ENCODE results near the gene ARHGEF10L.

ARHGEF10L gene

GRCh38 chr1:17585266-17585987, 45.9 kb downstream of the ARHGEF10L start:
- DNase-seq (ENCODE audit: low read depth): no peak
- H3K4me3 ChIP-seq (ENCODE audit: low read depth, low read length): no peak overlapping the region
- TF ChIP-seq CTCF (IDR thresholded peaks at IDR 0.05; ENCODE audit: insufficient read depth, low read depth, low read length, missing control alignments): no peak

- H3K4me3 ChIP-seq (ENCODE audit: low read depth, low read length): no peak overlapping the region
- no peak for TF ChIP-seq CTCF (IDR thresholded peaks at IDR 0.05; ENCODE audit: insufficient read depth, low read depth, low read length, missing control alignments)
- no peak for DNase-seq (ENCODE audit: low read depth)
These were observed 46.9 kb downstream of the ARHGEF10L start for GRCh38 chr1:17586172-17586964.

GRCh38 chr1:17587693-17588047, 48.2 kb downstream of the ARHGEF10L start:
- no peak for TF ChIP-seq CTCF (IDR thresholded peaks at IDR 0.05; ENCODE audit: insufficient read depth, low read depth, low read length, missing control alignments)
- DNase-seq (ENCODE audit: low read depth): no peak

GRCh38 chr1:17588048-17588871, 48.8 kb downstream of the ARHGEF10L start:
- H3K4me3 ChIP-seq (ENCODE audit: low read depth, low read length): no peak overlapping the region
- DNase-seq (ENCODE audit: low read depth): no peak
- no peak for TF ChIP-seq CTCF (IDR thresholded peaks at IDR 0.05; ENCODE audit: insufficient read depth, low read depth, low read length, missing control alignments)

More at GRCh38 chr1:17587693-17588047, 48.2 kb downstream of the ARHGEF10L start:
- H3K4me3 ChIP-seq (ENCODE audit: low read depth, low read length): no peak overlapping the region

- H3K4me3 ChIP-seq (ENCODE audit: low read depth, low read length): no peak overlapping the region
- no peak for TF ChIP-seq CTCF (IDR thresholded peaks at IDR 0.05; ENCODE audit: insufficient read depth, low read depth, low read length, missing control alignments)
- no peak for DNase-seq (ENCODE audit: low read depth)
These were observed 52.4 kb downstream of the ARHGEF10L start for GRCh38 chr1:17591814-17592430.

DNA sequence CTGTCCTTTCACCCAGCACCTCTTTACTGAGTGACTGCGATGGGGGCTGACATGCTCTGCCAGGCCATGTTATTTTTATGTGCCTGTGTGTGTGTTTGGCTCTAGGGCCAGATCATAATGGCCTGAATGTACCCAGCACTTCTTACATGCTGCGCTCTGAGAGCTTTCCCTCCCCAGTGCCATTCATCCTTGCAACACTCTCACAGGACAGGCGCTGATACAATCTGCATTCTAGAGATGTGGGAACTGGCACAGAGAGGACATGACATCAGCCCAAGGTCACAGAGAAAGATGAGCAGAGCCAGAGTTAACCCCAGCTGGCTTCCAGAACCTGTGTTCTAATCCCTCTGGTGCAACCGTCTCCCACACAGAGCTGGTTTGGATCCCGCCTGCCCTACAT, 54.5 kb downstream of the ARHGEF10L start:
- no peak for DNase-seq (ENCODE audit: low read depth)
- no peak for TF ChIP-seq CTCF (IDR thresholded peaks at IDR 0.05; ENCODE audit: insufficient read depth, low read depth, low read length, missing control alignments)
- H3K4me3 ChIP-seq (ENCODE audit: low read depth, low read length): no peak overlapping the region
